ENCODE data around the gene ANAPC4. TPM values are rescaled to one million over a fixed set of nuclear protein-coding genes. Genes with fewer than 3 reads are reported as not detected.
A peak's percentile ranks its signal among the peaks of the same experiment; 100 is the strongest.

Gene ANAPC4
- total RNA-seq, 1 donor from 2014 or later: 19.2 TPM

- H2AFZ ChIP-seq (ENCODE audit: low read depth, low read length): no peak overlapping the region
- H3K4me2 ChIP-seq (ENCODE audit: low read length): no peak overlapping the region
- Mint-ChIP-seq H3K4me1 (ENCODE audit: low read depth, unreplicated experiment) (peaks cover 5% of the 10 kb centered on the region), H3K9me3 (ENCODE audit: unreplicated experiment) (peaks cover 2% of the 10 kb centered on the region), H3K4me3 (ENCODE audit: unreplicated experiment) (no peak overlapping the region), H3K27ac (ENCODE audit: unreplicated experiment) (no peak overlapping the region), H3K36me3 (ENCODE audit: low read depth, unreplicated experiment) (peaks cover 6% of the 10 kb centered on the region), H3K27me3 (ENCODE audit: low read depth, unreplicated experiment) (no peaks in the 10 kb centered on the region)
- H3K4me3 ChIP-seq (ENCODE audit: insufficient read depth, low read depth, low read length): no peak overlapping the region
- no peak for TF ChIP-seq EZH2 (IDR thresholded peaks at IDR 0.05; ENCODE audit: insufficient read depth, low read length)
- TF ChIP-seq, protein P1, sequence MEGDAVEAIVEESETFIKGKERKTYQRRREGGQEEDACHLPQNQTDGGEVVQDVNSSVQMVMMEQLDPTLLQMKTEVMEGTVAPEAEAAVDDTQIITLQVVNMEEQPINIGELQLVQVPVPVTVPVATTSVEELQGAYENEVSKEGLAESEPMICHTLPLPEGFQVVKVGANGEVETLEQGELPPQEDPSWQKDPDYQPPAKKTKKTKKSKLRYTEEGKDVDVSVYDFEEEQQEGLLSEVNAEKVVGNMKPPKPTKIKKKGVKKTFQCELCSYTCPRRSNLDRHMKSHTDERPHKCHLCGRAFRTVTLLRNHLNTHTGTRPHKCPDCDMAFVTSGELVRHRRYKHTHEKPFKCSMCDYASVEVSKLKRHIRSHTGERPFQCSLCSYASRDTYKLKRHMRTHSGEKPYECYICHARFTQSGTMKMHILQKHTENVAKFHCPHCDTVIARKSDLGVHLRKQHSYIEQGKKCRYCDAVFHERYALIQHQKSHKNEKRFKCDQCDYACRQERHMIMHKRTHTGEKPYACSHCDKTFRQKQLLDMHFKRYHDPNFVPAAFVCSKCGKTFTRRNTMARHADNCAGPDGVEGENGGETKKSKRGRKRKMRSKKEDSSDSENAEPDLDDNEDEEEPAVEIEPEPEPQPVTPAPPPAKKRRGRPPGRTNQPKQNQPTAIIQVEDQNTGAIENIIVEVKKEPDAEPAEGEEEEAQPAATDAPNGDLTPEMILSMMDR (IDR thresholded peaks at IDR 0.05; ENCODE audit: insufficient read depth, low read depth, low read length): no peak
- no peak overlapping the region for H3K9ac ChIP-seq (ENCODE audit: low read length)
- no peak for FAIRE-seq
- H3K27me3 ChIP-seq (ENCODE audit: insufficient read depth, low read length): no peaks in the 10 kb centered on the region
- H3K79me2 ChIP-seq (ENCODE audit: insufficient read depth, low read length): no peaks in the 10 kb centered on the region
- no peaks in the 10 kb centered on the region for H3K9me3 ChIP-seq (ENCODE audit: insufficient read depth, low read depth, low read length)
- H3K36me3 ChIP-seq (ENCODE audit: insufficient read depth, low read length): peaks cover 4% of the 10 kb centered on the region
- no peaks in the 10 kb centered on the region for H4K20me1 ChIP-seq (ENCODE audit: insufficient read depth, low read length)
- no peak for DNase-seq (ENCODE audit: low read depth)
- H3K27ac ChIP-seq (ENCODE audit: low read depth, low read length): no peak overlapping the region
- peaks cover 13% of the 10 kb centered on the region for H3K4me1 ChIP-seq (ENCODE audit: insufficient read depth, low read length)
These were observed 26.6 kb downstream of the ANAPC4 start for GRCh38 chr4:25403699-25404098.

DNA sequence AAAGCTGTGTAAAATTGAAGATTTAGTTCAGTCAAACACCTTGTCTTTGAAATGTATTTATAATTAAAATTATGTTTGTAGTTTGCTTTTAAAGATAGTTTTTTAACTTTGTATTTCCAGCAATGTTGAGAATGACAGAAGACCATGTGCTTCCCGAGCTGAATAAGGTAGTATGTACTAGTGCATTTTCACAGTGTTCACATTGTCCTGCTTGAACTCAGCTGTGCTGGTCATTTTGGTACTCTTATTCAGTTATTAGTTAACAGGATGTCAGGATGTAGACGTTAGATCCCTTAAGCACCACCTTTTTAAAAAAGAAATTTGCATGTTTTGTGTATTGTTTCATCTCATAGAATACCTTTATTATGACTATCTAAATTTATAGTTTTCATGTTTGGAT, 28.4 kb downstream of the ANAPC4 start:
- Histone ChIP-seq H3K27me3 (ENCODE audit: insufficient read depth, low read length) (no peaks in the 10 kb centered on the region), H3K79me2 (ENCODE audit: insufficient read depth, low read length) (no peaks in the 10 kb centered on the region), H3K9me3 (ENCODE audit: insufficient read depth, low read depth, low read length) (no peaks in the 10 kb centered on the region), H3K4me1 (ENCODE audit: insufficient read depth, low read length) (peaks cover 10% of the 10 kb centered on the region), H3K4me3 (ENCODE audit: insufficient read depth, low read depth, low read length) (no peak overlapping the region), H3K27ac (ENCODE audit: low read depth, low read length) (no peak overlapping the region), H3K4me2 (ENCODE audit: low read length) (no peak overlapping the region), H2AFZ (ENCODE audit: low read depth, low read length) (no peak overlapping the region), H3K36me3 (ENCODE audit: insufficient read depth, low read length) (peaks cover 17% of the 10 kb centered on the region), H4K20me1 (ENCODE audit: insufficient read depth, low read length) (no peaks in the 10 kb centered on the region), H3K9ac (ENCODE audit: low read length) (no peak overlapping the region)
- H3K36me3 Mint-ChIP-seq (ENCODE audit: low read depth, unreplicated experiment): peaks cover 3% of the 10 kb centered on the region
- no peak overlapping the region for H3K27ac Mint-ChIP-seq (ENCODE audit: unreplicated experiment)
- no peak for FAIRE-seq
- H3K27me3 Mint-ChIP-seq (ENCODE audit: low read depth, unreplicated experiment): no peaks in the 10 kb centered on the region
- no peaks in the 10 kb centered on the region for H3K9me3 Mint-ChIP-seq (ENCODE audit: unreplicated experiment)
- H3K4me3 Mint-ChIP-seq (ENCODE audit: unreplicated experiment): no peak overlapping the region
- no peak for DNase-seq (ENCODE audit: low read depth)
- TF ChIP-seq EZH2 (IDR thresholded peaks at IDR 0.05; ENCODE audit: insufficient read depth, low read length): no peak
- TF ChIP-seq, protein P1 (IDR thresholded peaks at IDR 0.05; ENCODE audit: insufficient read depth, low read depth, low read length): no peak
- peaks cover 3% of the 10 kb centered on the region for H3K4me1 Mint-ChIP-seq (ENCODE audit: low read depth, unreplicated experiment)

DNA sequence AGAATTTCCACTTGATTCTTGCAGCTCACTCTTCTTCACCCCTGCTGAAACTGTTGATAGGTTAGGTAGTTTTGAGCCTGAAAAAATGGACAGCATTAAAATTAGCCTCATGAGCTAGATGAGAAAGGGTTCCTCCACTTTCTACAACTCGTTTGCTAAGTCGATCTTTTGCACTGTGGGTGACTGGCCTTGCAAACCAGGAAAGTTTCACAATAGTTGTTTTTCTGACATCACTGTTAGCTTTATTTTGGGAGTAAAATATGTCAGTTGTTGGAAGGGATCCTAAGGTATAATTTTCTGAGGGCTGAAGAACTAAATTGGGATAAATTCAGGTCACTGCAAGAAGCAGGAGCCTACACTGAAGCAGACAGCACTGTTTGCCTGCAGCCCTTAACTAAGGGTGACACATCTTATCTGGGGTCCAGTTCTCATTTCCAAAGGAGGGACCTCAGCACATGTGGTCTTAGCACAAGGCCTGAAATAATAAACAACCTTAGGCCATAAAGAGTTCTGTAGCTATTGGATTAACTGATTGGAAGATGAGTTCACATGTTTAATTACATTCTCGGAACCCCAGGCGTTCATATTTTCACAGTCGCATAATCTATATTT, 29.1 kb downstream of the ANAPC4 start:
- TF ChIP-seq, protein P1 (IDR thresholded peaks at IDR 0.05; ENCODE audit: insufficient read depth, low read depth, low read length): no peak
- TF ChIP-seq EZH2 (IDR thresholded peaks at IDR 0.05; ENCODE audit: insufficient read depth, low read length): no peak
- no peak overlapping the region for H3K27ac Mint-ChIP-seq (ENCODE audit: unreplicated experiment)
- no peak overlapping the region for H3K4me2 ChIP-seq (ENCODE audit: low read length)

More for the DNA sequence above, 29.1 kb downstream of the ANAPC4 start:
- H3K4me1 Mint-ChIP-seq (ENCODE audit: low read depth, unreplicated experiment): no peaks in the 10 kb centered on the region
- Histone ChIP-seq H4K20me1 (ENCODE audit: insufficient read depth, low read length) (no peaks in the 10 kb centered on the region), H3K27me3 (ENCODE audit: insufficient read depth, low read length) (no peaks in the 10 kb centered on the region), H2AFZ (ENCODE audit: low read depth, low read length) (no peak overlapping the region), H3K36me3 (ENCODE audit: insufficient read depth, low read length) (peaks cover 20% of the 10 kb centered on the region), H3K79me2 (ENCODE audit: insufficient read depth, low read length) (no peaks in the 10 kb centered on the region), H3K4me3 (ENCODE audit: insufficient read depth, low read depth, low read length) (no peak overlapping the region), H3K4me1 (ENCODE audit: insufficient read depth, low read length) (peaks cover 4% of the 10 kb centered on the region), H3K9me3 (ENCODE audit: insufficient read depth, low read depth, low read length) (no peaks in the 10 kb centered on the region), H3K9ac (ENCODE audit: low read length) (no peak overlapping the region), H3K27ac (ENCODE audit: low read depth, low read length) (no peak overlapping the region)
- DNase-seq (ENCODE audit: low read depth) (peak; percentile 16), FAIRE-seq (no peak)
- H3K27me3 Mint-ChIP-seq (ENCODE audit: low read depth, unreplicated experiment): no peaks in the 10 kb centered on the region
- H3K9me3 Mint-ChIP-seq (ENCODE audit: unreplicated experiment): no peaks in the 10 kb centered on the region
- peaks cover 7% of the 10 kb centered on the region for H3K36me3 Mint-ChIP-seq (ENCODE audit: low read depth, unreplicated experiment)
- no peak overlapping the region for H3K4me3 Mint-ChIP-seq (ENCODE audit: unreplicated experiment)
